PC-9 (cell line): Measurements from ENCODE around the gene RPS6KA5. TPM values are rescaled to one million over a fixed set of nuclear protein-coding genes. Genes with fewer than 3 reads are reported as not detected.

Source experiments
- BruUV-seq: library from RNA; stranded (reverse); fragments of 400-500 nt; replicated peaks from 2 replicates; lab custom pipeline; 2021; lab: Mats Ljungman, UMichigan
- CTCF ChIA-PET: fragments of 300-600 bp; sonication (Branson Sonifier 250); formaldehyde crosslinking; loops from one replicate; lab custom pipeline; 2022; ENCODE audit warnings: antibody characterized with exemption; lab: Charles Lee
- POLR2A ChIA-PET: fragments of 300-600 bp; sonication (Branson Sonifier 250); formaldehyde crosslinking; loops from one replicate; lab custom pipeline; 2022; ENCODE audit warnings: antibody characterized with exemption; ENCODE audit not compliant: unreplicated experiment; lab: Charles Lee
- DNase-seq, 2 experiments: peaks; one replicate each; pipeline versions ENCODE4 v3.0.0 to v3.0.0-alpha.2; 2015 to 2022; ENCODE audit warnings: mixed read lengths in 1 of 2
- H2AFZ ChIP-seq: fragments of 200-600 bp; sonication (generic); 2 replicates; pipeline ENCODE4 v1.8.1; 2017; ENCODE audit warnings: antibody characterized with exemption
- H3F3A ChIP-seq: fragments of 200-600 bp; sonication (generic); 2 replicates; pipeline ENCODE4 v1.8.1; 2017; ENCODE audit warnings: antibody characterized with exemption, mild to moderate bottlenecking, low read depth; ENCODE audit not compliant: insufficient read depth
- H3K27ac ChIP-seq: fragments of 200-600 bp; sonication (generic); 2 replicates; pipeline ENCODE4 v1.6.1; 2016; ENCODE audit warnings: mixed run types
- H3K27me3 ChIP-seq: fragments of 200-600 bp; sonication (generic); 2 replicates; pipeline ENCODE4 v1.6.1; 2016; ENCODE audit warnings: low read depth, mixed run types; ENCODE audit not compliant: insufficient read depth
- H3K36me3 ChIP-seq: fragments of 200-600 bp; sonication (generic); 2 replicates; pipeline ENCODE4 v1.6.1; 2016; ENCODE audit warnings: low read depth, mixed run types
- H3K4me1 ChIP-seq: fragments of 200-600 bp; sonication (generic); replicated peaks from 2 replicates; pipeline ENCODE4 v1.6.1; 2016; ENCODE audit warnings: mixed run types; ENCODE audit not compliant: insufficient read depth
- H3K4me2 ChIP-seq: fragments of 200-600 bp; sonication (generic); 2 replicates; pipeline ENCODE4 v1.6.1; 2017; ENCODE audit warnings: mixed run types
- H3K4me3 ChIP-seq: fragments of 200-600 bp; sonication (generic); 2 replicates; pipeline ENCODE4 v1.6.1; 2016; ENCODE audit warnings: mixed run types
- H3K79me2 ChIP-seq: fragments of 200-600 bp; sonication (generic); 2 replicates; pipeline ENCODE4 v1.6.1; 2017; ENCODE audit warnings: low read depth, mixed run types
- H3K9me2 ChIP-seq: fragments of 200-600 bp; sonication (generic); 2 replicates; pipeline ENCODE4 v1.8.1; 2017; ENCODE audit warnings: mild to moderate bottlenecking; ENCODE audit not compliant: insufficient read depth
- H3K9me3 ChIP-seq: fragments of 200-600 bp; sonication (generic); 2 replicates; pipeline ENCODE4 v1.8.1; 2016; ENCODE audit warnings: low read depth; ENCODE audit not compliant: insufficient read depth
- H4K20me1 ChIP-seq: fragments of 200-600 bp; sonication (generic); 2 replicates; pipeline ENCODE4 v1.8.1; 2017; ENCODE audit not compliant: insufficient read depth
- EZH2 ChIP-seq: fragments of 200-600 bp; sonication (generic); IDR thresholded peaks from 2 replicates; pipeline ENCODE4 v1.8.0; 2017; ENCODE audit warnings: antibody characterized with exemption, low read depth
- intact Hi-C: fragments of 100-400 bp; cut with micrococcal nuclease; formaldehyde crosslinking; loops from one replicate; pipeline ENCODE4 v1.10.0; 2022; ENCODE audit not compliant: unreplicated experiment
- total RNA-seq: library from RNA; stranded (reverse); gene quantifications from 2 replicates; pipeline ENCODE4 v1.2.3, GENCODE V29; 2021
- TF ChIP-seq, protein P1 (sequence below): fragments of 200-600 bp; sonication (generic); conservative IDR thresholded peaks from 2 replicates; pipeline ENCODE4 v1.6.1; 2017; ENCODE audit warnings: mixed run types, antibody characterized with exemption, mild to moderate bottlenecking, moderate library complexity

RPS6KA5 gene
- total RNA-seq, 1 experiment from 2014 or later, result 3.5 TPM

DNA sequence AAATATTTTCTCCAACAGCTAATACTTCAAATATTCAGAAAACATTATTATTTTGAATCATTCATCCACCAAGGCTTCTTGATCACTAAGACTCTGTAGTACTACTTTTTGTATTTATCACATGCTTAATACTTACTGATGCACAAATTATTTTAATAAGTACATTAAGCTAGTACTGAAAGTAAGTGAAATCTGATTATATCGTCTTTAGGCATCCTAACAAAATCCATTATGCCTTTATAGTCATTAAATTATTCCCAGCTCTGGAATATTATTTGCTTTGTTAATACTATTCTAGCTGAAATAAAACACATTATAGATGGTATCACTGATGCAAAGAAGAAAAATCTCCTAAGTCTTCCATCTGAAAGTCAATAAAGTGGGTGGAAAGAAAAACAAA is 169.1 kb downstream of the RPS6KA5 start:
- no peaks in the 10 kb centered on the region for H3K36me3 ChIP-seq
- no peaks in the 10 kb centered on the region for H3K27me3 ChIP-seq
- no peak overlapping the region for H3K4me2 ChIP-seq
- CTCF ChIA-PET, result interaction anchor here (0.6 kb wide), 1 partner anchor 224 kb away, joined by 9 read pairs; no protein-coding TSS in a partner anchor
- no peaks in the 10 kb centered on the region for H3K9me2 ChIP-seq
- H2AFZ ChIP-seq, result no peak overlapping the region
- H3K9me3 ChIP-seq, result no peaks in the 10 kb centered on the region
- no peak overlapping the region for H3K27ac ChIP-seq
- DNase-seq, result no peak
- no peak for TF ChIP-seq EZH2
- TF ChIP-seq, protein P1, sequence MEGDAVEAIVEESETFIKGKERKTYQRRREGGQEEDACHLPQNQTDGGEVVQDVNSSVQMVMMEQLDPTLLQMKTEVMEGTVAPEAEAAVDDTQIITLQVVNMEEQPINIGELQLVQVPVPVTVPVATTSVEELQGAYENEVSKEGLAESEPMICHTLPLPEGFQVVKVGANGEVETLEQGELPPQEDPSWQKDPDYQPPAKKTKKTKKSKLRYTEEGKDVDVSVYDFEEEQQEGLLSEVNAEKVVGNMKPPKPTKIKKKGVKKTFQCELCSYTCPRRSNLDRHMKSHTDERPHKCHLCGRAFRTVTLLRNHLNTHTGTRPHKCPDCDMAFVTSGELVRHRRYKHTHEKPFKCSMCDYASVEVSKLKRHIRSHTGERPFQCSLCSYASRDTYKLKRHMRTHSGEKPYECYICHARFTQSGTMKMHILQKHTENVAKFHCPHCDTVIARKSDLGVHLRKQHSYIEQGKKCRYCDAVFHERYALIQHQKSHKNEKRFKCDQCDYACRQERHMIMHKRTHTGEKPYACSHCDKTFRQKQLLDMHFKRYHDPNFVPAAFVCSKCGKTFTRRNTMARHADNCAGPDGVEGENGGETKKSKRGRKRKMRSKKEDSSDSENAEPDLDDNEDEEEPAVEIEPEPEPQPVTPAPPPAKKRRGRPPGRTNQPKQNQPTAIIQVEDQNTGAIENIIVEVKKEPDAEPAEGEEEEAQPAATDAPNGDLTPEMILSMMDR, result no peak
- POLR2A ChIA-PET, result interaction anchor here (0.6 kb wide), 1 partner anchor 818 kb away, joined by 11 read pairs; no protein-coding TSS in a partner anchor
- BruUV-seq, result no TSS peak
- intact Hi-C loops, result no loop called here
- H3K4me3 ChIP-seq, result no peak overlapping the region
- no peaks in the 10 kb centered on the region for H3K4me1 ChIP-seq
- no peaks in the 10 kb centered on the region for H3K79me2 ChIP-seq
- no peaks in the 10 kb centered on the region for H3F3A ChIP-seq
- no peaks in the 10 kb centered on the region for H4K20me1 ChIP-seq

DNA sequence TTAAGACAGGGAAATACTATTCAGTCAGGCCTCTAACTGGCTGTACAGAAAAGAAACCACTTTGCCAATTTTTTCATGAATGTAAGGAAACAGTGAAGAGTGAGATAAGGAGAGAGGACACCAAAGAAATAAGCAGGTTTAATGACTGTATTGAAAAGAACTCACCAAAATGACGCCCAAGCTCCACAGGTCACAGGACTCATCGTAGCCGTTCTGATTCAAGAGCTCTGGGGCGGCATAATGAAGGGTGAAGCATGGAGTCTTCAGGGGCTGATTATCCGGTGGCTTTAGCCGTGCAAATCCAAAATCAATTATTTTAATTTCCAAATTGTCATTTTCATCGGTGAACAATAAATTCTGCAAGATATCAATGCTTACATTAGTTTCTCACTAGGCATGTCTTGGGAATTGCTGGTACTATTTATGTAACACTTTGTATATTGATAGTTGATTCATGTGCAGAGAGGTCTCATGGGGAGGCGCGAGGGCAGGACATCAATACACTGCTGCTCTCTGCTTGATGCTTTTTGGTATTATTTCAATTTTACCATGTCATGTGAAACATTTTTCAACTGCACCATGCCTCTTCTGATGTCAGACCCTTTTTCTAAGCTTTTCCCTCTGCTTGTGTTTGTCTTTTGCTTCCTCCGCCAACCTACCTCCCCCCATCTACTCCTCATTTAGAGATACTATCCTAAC is 170.0 kb downstream of the RPS6KA5 start:
- CTCF ChIA-PET, result interaction anchor here (0.6 kb wide), 1 partner anchor 224 kb away, joined by 9 read pairs; no protein-coding TSS in a partner anchor
- H3K36me3 ChIP-seq, result no peaks in the 10 kb centered on the region
- POLR2A ChIA-PET, result no interaction called here
- H3K9me3 ChIP-seq, result no peaks in the 10 kb centered on the region
- intact Hi-C loops, result no loop called here
- H3K27ac ChIP-seq, result no peak overlapping the region
- no peak overlapping the region for H2AFZ ChIP-seq
- DNase-seq, result no peak
- BruUV-seq, result no TSS peak
- H3K27me3 ChIP-seq, result no peaks in the 10 kb centered on the region
- H3K4me2 ChIP-seq, result no peak overlapping the region
- no peaks in the 10 kb centered on the region for H4K20me1 ChIP-seq
- H3K4me3 ChIP-seq, result no peak overlapping the region
- no peaks in the 10 kb centered on the region for H3K4me1 ChIP-seq
- no peaks in the 10 kb centered on the region for H3K79me2 ChIP-seq
- TF ChIP-seq, protein P1, result no peak
- TF ChIP-seq EZH2, result no peak
- no peaks in the 10 kb centered on the region for H3K9me2 ChIP-seq
- H3F3A ChIP-seq, result no peaks in the 10 kb centered on the region

DNA sequence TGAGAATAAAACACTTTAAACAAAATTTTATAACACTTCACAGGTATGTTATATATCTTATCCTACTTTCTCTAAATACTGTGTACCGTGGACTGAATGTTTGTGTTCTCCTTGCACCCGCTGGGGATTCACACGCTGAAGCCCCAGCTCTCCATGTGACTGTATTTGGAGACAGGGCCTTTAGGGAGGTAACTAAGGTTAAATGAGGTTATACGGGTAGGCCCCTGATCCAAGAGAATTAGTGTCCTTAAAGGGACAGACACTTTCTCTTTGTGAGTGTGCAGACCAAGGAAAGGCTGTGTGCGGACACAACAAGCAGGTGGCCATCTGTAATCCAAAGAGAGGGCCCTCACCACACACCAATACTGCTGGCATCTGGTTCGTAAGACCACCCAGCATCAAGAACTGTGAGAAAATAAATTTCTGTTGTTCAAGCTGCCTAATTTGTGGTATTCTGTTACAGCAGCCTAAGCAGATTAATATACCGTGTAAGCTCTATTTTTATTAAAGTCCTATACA is 174.1 kb downstream of the RPS6KA5 start:
- H3K4me3 ChIP-seq, result no peak overlapping the region
- DNase-seq, result no peak
- no peaks in the 10 kb centered on the region for H3K9me2 ChIP-seq
- H2AFZ ChIP-seq, result no peak overlapping the region
- H3K4me1 ChIP-seq, result no peaks in the 10 kb centered on the region
- no peaks in the 10 kb centered on the region for H3K27me3 ChIP-seq
- intact Hi-C loops, result no loop called here
- no peaks in the 10 kb centered on the region for H3K79me2 ChIP-seq
- no peak for TF ChIP-seq EZH2
- TF ChIP-seq, protein P1, result no peak
- H3K27ac ChIP-seq, result no peak overlapping the region
- BruUV-seq, result no TSS peak
- H3F3A ChIP-seq, result no peaks in the 10 kb centered on the region
- no peaks in the 10 kb centered on the region for H3K9me3 ChIP-seq
- H3K4me2 ChIP-seq, result no peak overlapping the region
- ChIA-PET POLR2A (no interaction called here), CTCF (no interaction called here)
- no peaks in the 10 kb centered on the region for H4K20me1 ChIP-seq
- H3K36me3 ChIP-seq, result no peaks in the 10 kb centered on the region
